ENCODE results near the gene NEDD4L. TPM values are rescaled to one million over a fixed set of nuclear protein-coding genes. Genes with fewer than 3 reads are reported as not detected.
A peak's percentile ranks its signal among the peaks of the same experiment; 100 is the strongest.

Gene NEDD4L
- total and polyA plus RNA-seq, 10 of the 15 experiments (the other 5 are each of a cell fraction or from before 2014, with no cell fraction given): 7.4 to 24.0 (median 17.7) TPM

- Histone ChIP-seq H3K9ac (ENCODE audit: control insufficient read depth, insufficient read depth, low read length) (no peak overlapping the region), H4K20me1 (ENCODE audit: control insufficient read depth, insufficient read depth) (no peaks in the 10 kb centered on the region), H2AFZ (ENCODE audit: control insufficient read depth, low read depth, low read length) (peak overlapping the region; percentile 22), H3K27ac (ENCODE audit: control insufficient read depth, insufficient read depth) (no peak overlapping the region), H3K9me3 (replicated peaks; ENCODE audit: control insufficient read depth, insufficient read depth, low read length) (no peaks in the 10 kb centered on the region), H3K79me2 (ENCODE audit: control insufficient read depth, insufficient read depth, low read length) (no peaks in the 10 kb centered on the region; the same call in 1 of the 2 replicates), H3K4me3 (no peak overlapping the region), H3K4me1 (ENCODE audit: control insufficient read depth, insufficient read depth, low read length) (no peaks in the 10 kb centered on the region), H3K4me2 (ENCODE audit: control insufficient read depth, insufficient read depth) (no peak overlapping the region), H3K27me3 (replicated peaks in 1 of 2; ENCODE audit: control insufficient read depth in 2 of 2, insufficient read depth in 2 of 2, low read length in 1 of 2) (no peaks in the 10 kb centered on the region), H3K36me3 (ENCODE audit: control insufficient read depth in 2 of 2, insufficient read depth in 2 of 2, low read length in 1 of 2) (no peaks in the 10 kb centered on the region)
- ChIA-PET SMC1A (ENCODE audit: uncharacterized antibody, unreplicated experiment) (interaction anchor here (0.8 to 7.1 kb wide), 28 partner anchors 9 to 433 kb away, joined by 3 to 55 read pairs (median 6); partner anchors contain the start of gene NEDD4L), RAD21 (ENCODE audit: unreplicated experiment) (interaction anchor here (0.6 to 3.1 kb wide), 25 partner anchors 9 to 417 kb away, joined by 3 to 44 read pairs (median 5); partner anchors contain the start of gene NEDD4L), POLR2A (interaction anchor here (0.6 to 2.1 kb wide), 7 partner anchors 16 to 207 kb away, joined by 3 to 8 read pairs (median 6); no protein-coding TSS in a partner anchor), CTCF (interaction anchor here (0.6 to 4.4 kb wide), 31 partner anchors 10 to 252 kb away, joined by 3 to 113 read pairs (median 9); partner anchors contain the start of gene NEDD4L)
- ATAC-seq (peak; percentile 91), FAIRE-seq (peak; percentile 57), DNase-seq (ENCODE audit: low read depth, low spot score) (no peak)
- in situ Hi-C loops (cut with MboI): no loop called here
- BruUV-seq (replicated peaks): no TSS peak
- WGBS (ENCODE audit: insufficient coverage, insufficient replicate concordance, low lambda C conversion rate, missing lambda C conversion rate): 38% methylated on average over 4 of the region's 4 CpGs
- intact Hi-C loops (cut with micrococcal nuclease; ENCODE audit: unreplicated experiment): no loop called here
- TF ChIP-seq RFX5 (IDR thresholded peaks at IDR 0.05; ENCODE audit: low read depth, low read length) (no peak), RAD21 (IDR thresholded peaks at IDR 0.05; ENCODE audit: insufficient read depth, low read depth, low read length) (peak; percentile 45; the same call in 1 of the 2 replicates), GABPA (IDR thresholded peaks at IDR 0.05; ENCODE audit: low read depth) (peak; percentile 51; the same call in 1 of the 2 replicates), ZBTB40 (IDR thresholded peaks at IDR 0.05; ENCODE audit: borderline replicate concordance) (peak; percentile 18; the same call in 1 of the 2 replicates), SMC3 (IDR thresholded peaks at IDR 0.05; ENCODE audit: borderline replicate concordance, low read length) (peak; percentile 51; the same call in 1 of the 2 replicates), SPI1 (IDR thresholded peaks at IDR 0.05; ENCODE audit: borderline replicate concordance, insufficient read depth, low read depth, low read length) (no peak), ZNF687 (IDR thresholded peaks at IDR 0.05) (peak; percentile 28; the same call in 1 of the 2 replicates), NBN (IDR thresholded peaks at IDR 0.05) (peak; percentile 48; the same call in 1 of the 2 replicates), NR2F1 (conservative IDR thresholded peaks at IDR 0.05) (no peak), DPF2 (IDR thresholded peaks at IDR 0.05) (no peak), JUNB (IDR thresholded peaks at IDR 0.05) (no peak), NR2C1 (IDR thresholded peaks at IDR 0.05) (peak; percentile 90), CTCF (IDR thresholded peaks at IDR 0.05 in 2 of 3, conservative IDR thresholded peaks at IDR 0.05 in 1 of 3; ENCODE audit: control insufficient read depth in 2 of 3, extremely low read depth in 1 of 3, insufficient read depth in 1 of 3, low read depth in 3 of 3, low read length in 3 of 3) (peak; percentile 38 to 62 (median 41); a peak in 5 of 6 replicates)
Measured at GRCh38 chr18:58051765-58052460, 7.9 kb downstream of the NEDD4L start.
